SK-N-SH treated with all-trans-retinoic acid at 6 μM for 48 hours (cell line): ENCODE results near the gene FAM222B.
"Not testable (repeated sequence)": the region's sequence is repeated elsewhere in the genome, so short reads cannot be mapped to it uniquely, and the experiment has no call there.

Experiments used
- ATAC-seq: fragments of 200-7000 bp; cut with Tn5 transposase; 3 replicates; pipeline ENCODE4 v1.9.1; 2020; ENCODE audit warnings: mild to moderate bottlenecking, moderate library complexity
- ARNTL ChIP-seq: fragments of 450-650 bp; formaldehyde crosslinking; IDR thresholded peaks from 2 replicates; pipeline ENCODE4 v1.5.0; 2020; ENCODE audit warnings: low read depth, mild to moderate bottlenecking, moderate library complexity, borderline replicate concordance
- CSDC2 ChIP-seq: fragments of 250-450 bp; sonication (Bioruptor Pico); IDR thresholded peaks from 2 replicates; pipeline ENCODE4 v1.5.0; 2020; ENCODE audit warnings: mild to moderate bottlenecking, moderate library complexity
- ESRRG ChIP-seq: fragments of 250-450 bp; sonication (Bioruptor Pico); IDR thresholded peaks from 2 replicates; pipeline ENCODE4 v1.6.1; 2021; ENCODE audit warnings: mild to moderate bottlenecking
- GLIS3 ChIP-seq: fragments of 250-450 bp; sonication (Bioruptor Pico); IDR thresholded peaks from 2 replicates; pipeline ENCODE4 v1.5.0; 2020; ENCODE audit warnings: mild to moderate bottlenecking, moderate library complexity
- ISL1 ChIP-seq: fragments of 250-450 bp; sonication (Bioruptor Pico); IDR thresholded peaks from 2 replicates; pipeline ENCODE4 v2.1.2; 2022; ENCODE audit warnings: mild to moderate bottlenecking, moderate library complexity
- PATZ1 ChIP-seq: fragments of 250-450 bp; sonication (Bioruptor Pico); IDR thresholded peaks from 2 replicates; pipeline ENCODE4 v1.8.0; 2020; ENCODE audit warnings: mild to moderate bottlenecking, moderate library complexity, borderline replicate concordance
- PPARA ChIP-seq: fragments of 250-450 bp; sonication (Bioruptor Pico); IDR thresholded peaks from 2 replicates; pipeline ENCODE4 v1.5.0; 2020; ENCODE audit warnings: mild to moderate bottlenecking, borderline replicate concordance
- RARB ChIP-seq: fragments of 250-450 bp; sonication (Bioruptor Pico); IDR thresholded peaks from 2 replicates; pipeline ENCODE4 v1.8.0; 2021; ENCODE audit warnings: mild to moderate bottlenecking, moderate library complexity
- SNAI2 ChIP-seq: fragments of 250-450 bp; sonication (Bioruptor Pico); IDR thresholded peaks from 2 replicates; pipeline ENCODE4 v1.5.0; 2020; ENCODE audit warnings: mild to moderate bottlenecking, moderate library complexity
- TCF4 ChIP-seq: fragments of 250-450 bp; sonication (Bioruptor Pico); IDR thresholded peaks from 2 replicates; pipeline ENCODE4 v1.8.0; 2021; ENCODE audit warnings: mild to moderate bottlenecking, moderate library complexity, borderline replicate concordance
- TSHZ2 ChIP-seq: fragments of 250-450 bp; sonication (Bioruptor Pico); IDR thresholded peaks from 2 replicates; pipeline ENCODE4 v1.5.0; 2020; ENCODE audit warnings: mild to moderate bottlenecking, moderate library complexity
- ZFP30 ChIP-seq: fragments of 450-650 bp; formaldehyde crosslinking; IDR thresholded peaks from 2 replicates; pipeline ENCODE4 v1.5.0; 2022; ENCODE audit warnings: mild to moderate bottlenecking, moderate library complexity
- ZNF565 ChIP-seq: fragments of 450-650 bp; formaldehyde crosslinking; conservative IDR thresholded peaks from 2 replicates; pipeline ENCODE4 v1.5.0; 2020; ENCODE audit warnings: low read depth, mild to moderate bottlenecking, moderate library complexity
- ZNF70 ChIP-seq: fragments of 450-650 bp; formaldehyde crosslinking; IDR thresholded peaks from 2 replicates; pipeline ENCODE4 v1.5.0; 2020; ENCODE audit warnings: mild to moderate bottlenecking, moderate library complexity
- ZNF8 ChIP-seq: fragments of 450-650 bp; formaldehyde crosslinking; IDR thresholded peaks from 2 replicates; pipeline ENCODE4 v1.5.0; 2020; ENCODE audit warnings: mild to moderate bottlenecking, moderate library complexity
- TF ChIP-seq, protein P1 (sequence below): fragments of 250-450 bp; sonication (Bioruptor Pico); IDR thresholded peaks from 2 replicates; pipeline ENCODE4 v1.5.1; 2020; ENCODE audit warnings: low read depth, mild to moderate bottlenecking, moderate library complexity
- TF ChIP-seq, protein P2 (sequence below): fragments of 250-450 bp; sonication (Bioruptor Pico); IDR thresholded peaks from 2 replicates; pipeline ENCODE4 v1.8.0; 2021; ENCODE audit warnings: low read depth, mild to moderate bottlenecking, moderate library complexity, borderline replicate concordance

FAM222B gene

DNA sequence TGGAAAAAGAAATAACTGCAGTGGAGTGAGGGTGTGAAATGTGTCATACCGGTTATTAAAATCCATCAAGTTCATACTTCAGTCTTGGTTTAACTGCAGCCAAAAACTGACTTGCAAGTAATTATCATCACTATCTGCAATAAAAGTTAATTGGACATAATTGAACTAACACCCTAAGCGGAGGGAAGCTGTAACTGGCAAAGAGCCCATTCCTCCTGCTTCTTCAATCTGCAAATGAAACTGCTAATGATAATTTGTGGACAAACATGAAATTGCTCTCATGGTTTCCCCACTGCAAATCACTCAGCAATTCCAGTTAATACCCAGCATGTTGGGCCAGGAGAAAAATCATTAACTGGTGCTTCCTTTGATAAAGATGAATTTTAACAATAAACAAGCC lies 46.5 kb downstream of the FAM222B start:
- no peak for ATAC-seq
- TF ChIP-seq ZNF565 (CRISPR knock-in tag) (no peak), ZFP30 (no peak)
- TF ChIP-seq, protein P1, sequence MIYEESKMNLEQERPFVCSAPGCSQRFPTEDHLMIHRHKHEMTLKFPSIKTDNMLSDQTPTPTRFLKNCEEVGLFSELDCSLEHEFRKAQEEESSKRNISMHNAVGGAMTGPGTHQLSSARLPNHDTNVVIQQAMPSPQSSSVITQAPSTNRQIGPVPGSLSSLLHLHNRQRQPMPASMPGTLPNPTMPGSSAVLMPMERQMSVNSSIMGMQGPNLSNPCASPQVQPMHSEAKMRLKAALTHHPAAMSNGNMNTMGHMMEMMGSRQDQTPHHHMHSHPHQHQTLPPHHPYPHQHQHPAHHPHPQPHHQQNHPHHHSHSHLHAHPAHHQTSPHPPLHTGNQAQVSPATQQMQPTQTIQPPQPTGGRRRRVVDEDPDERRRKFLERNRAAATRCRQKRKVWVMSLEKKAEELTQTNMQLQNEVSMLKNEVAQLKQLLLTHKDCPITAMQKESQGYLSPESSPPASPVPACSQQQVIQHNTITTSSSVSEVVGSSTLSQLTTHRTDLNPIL (CRISPR knock-in tag): no peak
- TF ChIP-seq, all 23 proteins: peak for 0

DNA sequence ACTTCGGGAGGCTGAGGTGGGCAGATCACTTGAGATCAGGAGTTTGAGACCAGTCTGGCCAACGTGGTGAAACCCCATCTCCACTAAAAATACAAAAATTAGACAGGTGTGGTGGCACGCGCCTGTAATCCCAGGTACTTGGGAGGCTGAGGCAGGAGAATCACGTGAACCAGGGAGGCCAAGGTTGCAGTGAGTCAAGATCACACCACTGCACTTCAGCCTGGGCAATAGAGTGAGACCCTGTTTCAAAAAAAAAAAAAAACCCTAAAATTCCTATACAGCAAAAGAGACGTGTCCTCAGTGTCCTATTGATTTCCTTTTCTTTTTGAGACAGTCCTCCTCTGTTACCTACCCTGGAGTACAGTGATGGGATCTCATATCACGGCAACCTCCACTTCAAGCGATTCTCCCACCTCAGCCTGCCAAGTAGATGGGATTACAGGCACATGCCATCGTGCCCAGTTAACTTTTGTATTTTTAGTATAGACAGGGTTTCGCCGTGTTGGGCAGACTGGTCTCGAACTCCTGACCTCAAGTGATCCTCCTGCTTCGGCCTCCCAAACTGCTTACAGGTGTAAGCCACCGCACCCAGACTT lies 47.6 kb downstream of the FAM222B start:
- not testable (repeated sequence) for ATAC-seq

DNA sequence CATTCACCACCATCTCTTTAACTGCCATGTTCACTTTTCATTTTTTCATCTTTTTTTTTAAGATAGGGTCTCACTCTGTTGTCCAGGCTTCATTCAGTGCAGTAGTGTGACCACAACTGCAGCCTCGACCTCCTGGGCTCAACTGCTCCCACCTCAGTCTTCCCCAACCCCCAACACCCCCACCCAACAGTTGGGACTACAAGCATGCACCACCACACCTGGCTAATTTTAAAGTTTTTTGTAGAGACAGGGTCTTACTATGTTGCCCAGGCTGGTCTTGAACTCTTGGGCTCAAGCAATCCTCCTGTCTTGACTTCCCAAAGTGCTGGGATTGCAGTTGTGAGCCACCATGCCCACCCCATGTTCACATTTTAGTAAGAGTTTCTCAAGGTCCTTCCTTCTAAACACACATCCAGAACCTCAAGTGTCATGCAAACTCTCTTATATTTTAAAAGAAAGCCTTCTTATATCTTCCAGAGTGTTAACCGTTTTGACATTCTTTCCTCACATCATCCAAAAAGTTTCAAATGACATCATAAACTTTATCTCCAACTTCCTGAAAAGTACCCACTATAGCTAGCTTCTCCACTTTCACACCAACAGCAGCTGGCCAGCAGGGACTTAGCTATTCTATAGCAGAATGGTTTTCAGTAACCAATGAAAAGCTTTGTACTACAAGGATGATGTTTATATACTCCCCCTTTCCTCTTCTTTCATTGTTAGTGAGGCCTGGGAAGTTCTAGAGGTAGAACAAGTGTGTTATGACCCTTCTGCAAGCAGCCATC lies 49.5 kb downstream of the FAM222B start:
- TF ChIP-seq SNAI2 (CRISPR knock-in tag) (no peak), ZFP30 (no peak), ISL1 (no peak), PPARA (CRISPR knock-in tag) (no peak), ESRRG (CRISPR knock-in tag) (no peak), TSHZ2 (no peak), ZNF70 (CRISPR knock-in tag) (no peak), PATZ1 (no peak), TCF4 (no peak), ARNTL (CRISPR knock-in tag) (no peak), ZNF8 (CRISPR knock-in tag) (no peak)
- TF ChIP-seq, protein P1 (CRISPR knock-in tag): no peak
- TF ChIP-seq, protein P2, sequence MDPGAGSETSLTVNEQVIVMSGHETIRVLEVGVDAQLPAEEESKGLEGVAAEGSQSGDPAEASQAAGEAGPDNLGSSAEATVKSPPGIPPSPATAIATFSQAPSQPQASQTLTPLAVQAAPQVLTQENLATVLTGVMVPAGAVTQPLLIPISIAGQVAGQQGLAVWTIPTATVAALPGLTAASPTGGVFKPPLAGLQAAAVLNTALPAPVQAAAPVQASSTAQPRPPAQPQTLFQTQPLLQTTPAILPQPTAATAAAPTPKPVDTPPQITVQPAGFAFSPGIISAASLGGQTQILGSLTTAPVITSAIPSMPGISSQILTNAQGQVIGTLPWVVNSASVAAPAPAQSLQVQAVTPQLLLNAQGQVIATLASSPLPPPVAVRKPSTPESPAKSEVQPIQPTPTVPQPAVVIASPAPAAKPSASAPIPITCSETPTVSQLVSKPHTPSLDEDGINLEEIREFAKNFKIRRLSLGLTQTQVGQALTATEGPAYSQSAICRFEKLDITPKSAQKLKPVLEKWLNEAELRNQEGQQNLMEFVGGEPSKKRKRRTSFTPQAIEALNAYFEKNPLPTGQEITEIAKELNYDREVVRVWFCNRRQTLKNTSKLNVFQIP (CRISPR knock-in tag): no peak

GRCh38 chr17:28788100-28788499 lies 54.5 kb downstream of the FAM222B start:
- no peak for ATAC-seq

More for the DNA sequence above, 49.5 kb downstream of the FAM222B start:
- ATAC-seq: peak; percentile 41; the same call in 1 of the 3 replicates

More at GRCh38 chr17:28788100-28788499, 54.5 kb downstream of the FAM222B start:
- TF ChIP-seq RARB (CRISPR knock-in tag) (no peak), ESRRG (CRISPR knock-in tag) (no peak), CSDC2 (CRISPR knock-in tag) (no peak), SNAI2 (CRISPR knock-in tag) (no peak), ZNF8 (CRISPR knock-in tag) (no peak), ISL1 (no peak), PATZ1 (no peak), GLIS3 (CRISPR knock-in tag) (no peak)
